GM12878 (cell line): Measurements from ENCODE around the gene OR14A2. TPM values are rescaled to one million over a fixed set of nuclear protein-coding genes. Genes with fewer than 3 reads are reported as not detected.

Source experiments
- ATAC-seq: fragments of 200-7000 bp; cut with Tn5 transposase; 3 replicates; pipeline ENCODE4 v1.9.1; 2020; ENCODE audit warnings: mild to moderate bottlenecking, moderate library complexity
- BruUV-seq: library from RNA; stranded (reverse); fragments of 400-500 nt; replicated peaks from 2 replicates; lab custom pipeline; 2021; lab: Mats Ljungman, UMichigan
- CTCF ChIA-PET: fragments of 300-600 bp; sonication (Branson Sonifier 250); formaldehyde crosslinking; extraction: SDS; loops from one replicate; lab custom pipeline; 2021; ENCODE audit warnings: inconsistent platforms; lab: Yijun Ruan, JAX
- POLR2A ChIA-PET: fragments of 350-600 bp; formaldehyde crosslinking; extraction: SDS; loops from one replicate; lab custom pipeline; 2021; ENCODE audit warnings: inconsistent platforms; lab: Charles Lee
- RAD21 ChIA-PET: fragments of 300-600 bp; sonication (Branson Sonifier 250); formaldehyde crosslinking; loops from one replicate; lab custom pipeline; 2023; ENCODE audit warnings: antibody characterized with exemption; ENCODE audit not compliant: unreplicated experiment; lab: Charles Lee
- SMC1A ChIA-PET: fragments of 300-600 bp; sonication (Branson Sonifier 250); formaldehyde crosslinking; loops from one replicate; lab custom pipeline; 2023; ENCODE audit not compliant: unreplicated experiment, uncharacterized antibody; lab: Charles Lee
- DNase-seq: peaks from one replicate; pipeline ENCODE4 v3.0.0-alpha.2; 2011; ENCODE audit warnings: low read depth, low spot score
- FAIRE-seq: peaks from 3 replicates; lab custom pipeline; 2011; peaks lifted over from hg19 to GRCh38; lab: Jason Lieb, UNC
- H2AFZ ChIP-seq: 2 replicates; pipeline ENCODE4 v1.6.0; 2011; ENCODE audit warnings: low read depth, low read length, control low read depth; ENCODE audit not compliant: control insufficient read depth
- H3K27ac ChIP-seq: 2 replicates; pipeline ENCODE4 v1.5.1; 2011; ENCODE audit warnings: control low read depth; ENCODE audit not compliant: control insufficient read depth, insufficient read depth
- H3K27me3 ChIP-seq, 2 experiments: replicated peaks in 1 of 2; 2 replicates each; pipeline versions ENCODE4 v1.6.0 to v1.6.1; 2011; ENCODE audit warnings: low read length in 1 of 2; ENCODE audit not compliant: control insufficient read depth in 2 of 2, insufficient read depth in 2 of 2
- H3K36me3 ChIP-seq, 2 experiments: 2 replicates each; pipeline ENCODE4 v1.5.1; 2011; ENCODE audit warnings: low read length in 1 of 2; ENCODE audit not compliant: control insufficient read depth in 2 of 2, insufficient read depth in 2 of 2
- H3K4me1 ChIP-seq: 2 replicates; pipeline ENCODE4 v1.6.1; 2011; ENCODE audit warnings: mild to moderate bottlenecking, low read length, moderate library complexity, mixed read lengths; ENCODE audit not compliant: control insufficient read depth, insufficient read depth
- H3K4me2 ChIP-seq: 2 replicates; pipeline ENCODE4 v1.6.0; 2011; ENCODE audit warnings: control low read depth; ENCODE audit not compliant: control insufficient read depth, insufficient read depth
- H3K4me3 ChIP-seq: fragments of 200-600 bp; sonication (generic); 2 replicates; pipeline ENCODE4 v1.5.1; 2016
- H3K79me2 ChIP-seq: 2 replicates; pipeline ENCODE4 v1.6.0; 2011; ENCODE audit warnings: low read length; ENCODE audit not compliant: control insufficient read depth, insufficient read depth
- H3K9ac ChIP-seq: 2 replicates; pipeline ENCODE4 v1.8.0; 2011; ENCODE audit warnings: low read length, control low read depth, mixed read lengths; ENCODE audit not compliant: control insufficient read depth, insufficient read depth
- H3K9me3 ChIP-seq: replicated peaks from 3 replicates; pipeline ENCODE4 v1.5.1; 2011; ENCODE audit warnings: mild to moderate bottlenecking, low read length; ENCODE audit not compliant: control insufficient read depth, insufficient read depth
- H4K20me1 ChIP-seq: 2 replicates; pipeline ENCODE4 v1.6.0; 2011; ENCODE audit not compliant: control insufficient read depth, insufficient read depth
- ASH2L ChIP-seq: fragments of 300-600, 200-600 bp; sonication (generic); IDR thresholded peaks from 2 replicates; pipeline ENCODE4 v1.6.1; 2017; ENCODE audit warnings: low read depth, mild to moderate bottlenecking, borderline replicate concordance
- BACH1 ChIP-seq: fragments of 450-650 bp; IDR thresholded peaks from 2 replicates; pipeline ENCODE4 v1.6.1; 2017; ENCODE audit warnings: mild to moderate bottlenecking, borderline replicate concordance
- CREB1 ChIP-seq: IDR thresholded peaks from 2 replicates; pipeline ENCODE4 v1.6.1; 2012; ENCODE audit warnings: low read depth, mild to moderate bottlenecking, inconsistent platforms
- EZH2 ChIP-seq: IDR thresholded peaks from 2 replicates; pipeline ENCODE4 v1.6.1; 2012; ENCODE audit warnings: low read depth, mild to moderate bottlenecking, control low read depth, inconsistent platforms, low read length, borderline replicate concordance; ENCODE audit not compliant: control insufficient read depth
- POLR2A ChIP-seq: IDR thresholded peaks from 2 replicates; pipeline ENCODE4 v1.6.1; 2011; ENCODE audit warnings: low read depth, mild to moderate bottlenecking, low read length
- POLR2AphosphoS5 ChIP-seq: IDR thresholded peaks from 2 replicates; pipeline ENCODE4 v1.6.1; 2011; ENCODE audit warnings: mild to moderate bottlenecking, low read length, inconsistent platforms
- SPI1 ChIP-seq: IDR thresholded peaks from 2 replicates; pipeline ENCODE4 v1.6.1; 2011; ENCODE audit warnings: low read depth, mild to moderate bottlenecking, low read length, moderate library complexity, borderline replicate concordance; ENCODE audit not compliant: insufficient read depth
- ZNF24 ChIP-seq: fragments of 450-650 bp; IDR thresholded peaks from 2 replicates; pipeline ENCODE4 v1.6.1; 2017; ENCODE audit warnings: antibody characterized with exemption, mild to moderate bottlenecking
- WGBS: methylation state at CpG from one replicate; pipeline ENCODE4 v1.1.6; 2016; ENCODE audit warnings: low lambda C conversion rate; ENCODE audit not compliant: insufficient replicate concordance, insufficient coverage; ENCODE audit errors: missing lambda C conversion rate; 5-methylcytosine and 5-hydroxymethylcytosine counted together
- in situ Hi-C: fragments of 300-500 bp; cut with MboI; formaldehyde crosslinking; loops from 9 replicates; pipeline ENCODE4 v1.14.3; 2018; ENCODE audit warnings: mixed read lengths
- intact Hi-C: fragments of 100-400 bp; cut with micrococcal nuclease; formaldehyde crosslinking; loops from one replicate; pipeline ENCODE4 v1.14.2; 2022; ENCODE audit not compliant: unreplicated experiment
- polyA plus RNA-seq, 11 experiments: library from polyadenylated mRNA; depleted of rRNA in 4 of 11; unstranded in 6 of 11; stranded (reverse) in 5 of 11; fragments of >200 nt; fragmentation: Nextera tagmentation in 4 of 11; fragmentation: Illumina TruSeq in 1 of 11; extraction: Ambion mirVana in 4 of 11; extraction: Trizol in 1 of 11; gene quantifications; 1 replicate in 1 of 11; 2 replicates in 10 of 11; pipeline versions ENCODE4 v1.2.1 to v1.2.3, GENCODE V29; 2011 to 2016; ENCODE audit warnings: inconsistent platforms in 2 of 11, missing spikeins in 2 of 11, low read depth in 1 of 11
- total RNA-seq, 4 experiments: library from RNA; depleted of rRNA in 3 of 4; stranded (reverse); fragments of >200 nt in 3 of 4; fragmentation: Illumina TruSeq in 1 of 4; extraction: Trizol in 1 of 4; gene quantifications; 2 replicates each; pipeline versions ENCODE4 v1.2.1 to v1.2.3, GENCODE V29; 2013 to 2021
- TF ChIP-seq, protein P1 (sequence below): IDR thresholded peaks from 2 replicates; pipeline ENCODE4 v1.6.1; 2012; ENCODE audit warnings: low read length, inconsistent platforms

The OR14A2 gene
- total and polyA plus RNA-seq, 10 of the 15 experiments (the other 5 are each of a cell fraction or from before 2014, with no cell fraction given) = not detected

DNA sequence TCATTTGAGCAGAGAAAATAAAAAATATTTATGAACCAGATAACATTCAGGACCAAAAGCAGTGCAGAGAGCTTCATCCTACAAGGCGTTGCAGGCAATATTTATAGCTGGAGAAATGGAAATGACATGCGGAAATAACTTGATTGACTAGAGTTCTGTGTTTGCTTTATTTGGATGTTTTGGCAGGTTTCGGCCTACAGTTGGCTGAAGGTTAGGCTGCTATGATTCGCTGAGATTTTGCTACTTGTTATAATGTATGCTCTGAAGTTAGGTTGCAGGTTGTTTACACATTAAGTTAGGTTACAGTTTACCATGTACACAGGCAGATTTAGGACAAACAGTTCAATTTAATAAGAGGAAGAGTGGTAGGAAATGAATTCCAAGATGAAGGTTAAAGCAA, 67.8 kb downstream of the OR14A2 start (continued):
- TF ChIP-seq SPI1 = no peak
- no peak for TF ChIP-seq EZH2
- TF ChIP-seq, all 136 proteins: peak for 0

- 0% methylated on average over 1 of the region's 1 CpG for WGBS
- ChIA-PET RAD21 (no interaction called here), POLR2A (no interaction called here), SMC1A (interaction anchor here (0.6 kb wide), 1 partner anchor 36 kb away, joined by 3 read pairs; no protein-coding TSS in a partner anchor), CTCF (interaction anchor here (0.9 to 1.5 kb wide), 2 partner anchors 14 to 56 kb away, joined by 3 to 6 read pairs; no protein-coding TSS in a partner anchor)
- Histone ChIP-seq H3K27me3 (no peaks in the 10 kb centered on the region), H3K36me3 (no peaks in the 10 kb centered on the region), H4K20me1 (no peaks in the 10 kb centered on the region), H3K4me1 (no peaks in the 10 kb centered on the region), H3K79me2 (no peaks in the 10 kb centered on the region), H3K27ac (no peak within 1 kb of the TSS), H3K4me3 (no peak within 1 kb of the TSS), H2AFZ (no peak within 1 kb of the TSS), H3K9ac (no peak within 1 kb of the TSS), H3K4me2 (no peak within 1 kb of the TSS), H3K9me3 (no peaks in the 10 kb centered on the region)
- no TSS peak for BruUV-seq
- intact Hi-C loops (no loop called here), in situ Hi-C loops (no loop called here)
- no peak for FAIRE-seq
- DNase-seq = no peak
- no peak for ATAC-seq
- TF ChIP-seq CREB1 = no peak
- TF ChIP-seq, protein P1, sequence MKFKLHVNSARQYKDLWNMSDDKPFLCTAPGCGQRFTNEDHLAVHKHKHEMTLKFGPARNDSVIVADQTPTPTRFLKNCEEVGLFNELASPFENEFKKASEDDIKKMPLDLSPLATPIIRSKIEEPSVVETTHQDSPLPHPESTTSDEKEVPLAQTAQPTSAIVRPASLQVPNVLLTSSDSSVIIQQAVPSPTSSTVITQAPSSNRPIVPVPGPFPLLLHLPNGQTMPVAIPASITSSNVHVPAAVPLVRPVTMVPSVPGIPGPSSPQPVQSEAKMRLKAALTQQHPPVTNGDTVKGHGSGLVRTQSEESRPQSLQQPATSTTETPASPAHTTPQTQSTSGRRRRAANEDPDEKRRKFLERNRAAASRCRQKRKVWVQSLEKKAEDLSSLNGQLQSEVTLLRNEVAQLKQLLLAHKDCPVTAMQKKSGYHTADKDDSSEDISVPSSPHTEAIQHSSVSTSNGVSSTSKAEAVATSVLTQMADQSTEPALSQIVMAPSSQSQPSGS = no peak
- TF ChIP-seq BACH1 = no peak
- no peak for TF ChIP-seq ASH2L
- TF ChIP-seq POLR2AphosphoS5 = no peak
- no peak for TF ChIP-seq ZNF24
- TF ChIP-seq POLR2A = no peak
These were observed 68.3 kb downstream of the OR14A2 start, which contains the start of gene OR13G1 for GRCh38 chr1:247679639-247680038. Gene OR13G1, minus strand, starts transcription at chr1:247679739. Its CDS starts 6,698 bp downstream, at chr1:247673041.

Other genes with a start within 250 kb of the OR14A2 start
Only the 7 nearest of the 16 such genes appear.
- gene OR13G1, start 68.4 kb downstream of the OR14A2 start, total RNA-seq (2014; rRNA removed) = not detected in 2 replicates
- not detected in 2 replicates for gene OR13G1, start 68.4 kb downstream of the OR14A2 start, total RNA-seq (2014; rRNA removed; fragmentation: Illumina TruSeq; extraction: Trizol)
- gene OR13G1, start 68.4 kb downstream of the OR14A2 start, total RNA-seq (2021) = not detected in 2 replicates
- not detected in 2 replicates for gene OR13G1, start 68.4 kb downstream of the OR14A2 start, polyA plus RNA-seq (2011; rRNA removed)
- gene OR13G1, start 68.4 kb downstream of the OR14A2 start, polyA plus RNA-seq (2014; fragmentation: Illumina TruSeq; extraction: Trizol) = not detected in 2 replicates
- not detected for gene OR13G1, start 68.4 kb downstream of the OR14A2 start, polyA plus RNA-seq (2014; fragmentation: Nextera tagmentation; extraction: Ambion mirVana)
- not detected in 2 replicates for gene OR13G1, start 68.4 kb downstream of the OR14A2 start, polyA plus RNA-seq (2014; rRNA removed)
- not detected for gene OR13G1, start 68.4 kb downstream of the OR14A2 start, polyA plus RNA-seq (2016; fragmentation: Nextera tagmentation; extraction: Ambion mirVana)
- not detected in 2 replicates for gene OR6F1, start 31.5 kb downstream of the OR14A2 start, total RNA-seq (2014; rRNA removed)
- gene OR6F1, start 31.5 kb downstream of the OR14A2 start, total RNA-seq (2014; rRNA removed; fragmentation: Illumina TruSeq; extraction: Trizol) = not detected in 2 replicates
- gene OR6F1, start 31.5 kb downstream of the OR14A2 start, total RNA-seq (2021) = not detected in 2 replicates
- not detected in 2 replicates for gene OR6F1, start 31.5 kb downstream of the OR14A2 start, polyA plus RNA-seq (2011; rRNA removed)
- gene OR6F1, start 31.5 kb downstream of the OR14A2 start, polyA plus RNA-seq (2014; fragmentation: Illumina TruSeq; extraction: Trizol) = not detected in 2 replicates
- gene OR6F1, start 31.5 kb downstream of the OR14A2 start, polyA plus RNA-seq (2014; fragmentation: Nextera tagmentation; extraction: Ambion mirVana) = not detected
- not detected in 2 replicates for gene OR6F1, start 31.5 kb downstream of the OR14A2 start, polyA plus RNA-seq (2014; rRNA removed)
- gene OR6F1, start 31.5 kb downstream of the OR14A2 start, polyA plus RNA-seq (2016; fragmentation: Nextera tagmentation; extraction: Ambion mirVana) = not detected
- gene OR14K1, start 9.5 kb downstream of the OR14A2 start, total RNA-seq (2014; rRNA removed) = not detected in 2 replicates
- gene OR14K1, start 9.5 kb downstream of the OR14A2 start, total RNA-seq (2014; rRNA removed; fragmentation: Illumina TruSeq; extraction: Trizol) = not detected in 2 replicates
- not detected in 2 replicates for gene OR14K1, start 9.5 kb downstream of the OR14A2 start, total RNA-seq (2021)
- gene OR14K1, start 9.5 kb downstream of the OR14A2 start, polyA plus RNA-seq (2011; rRNA removed) = not detected in 2 replicates
- not detected in 2 replicates for gene OR14K1, start 9.5 kb downstream of the OR14A2 start, polyA plus RNA-seq (2014; fragmentation: Illumina TruSeq; extraction: Trizol)
- gene OR14K1, start 9.5 kb downstream of the OR14A2 start, polyA plus RNA-seq (2014; fragmentation: Nextera tagmentation; extraction: Ambion mirVana) = not detected
- gene OR14K1, start 9.5 kb downstream of the OR14A2 start, polyA plus RNA-seq (2014; rRNA removed) = not detected in 2 replicates
- gene OR14K1, start 9.5 kb downstream of the OR14A2 start, polyA plus RNA-seq (2016; fragmentation: Nextera tagmentation; extraction: Ambion mirVana) = not detected
- not detected in 2 replicates for gene OR1C1, start 12.4 kb upstream of the OR14A2 start, total RNA-seq (2014; rRNA removed)
- not detected in 2 replicates for gene OR1C1, start 12.4 kb upstream of the OR14A2 start, total RNA-seq (2014; rRNA removed; fragmentation: Illumina TruSeq; extraction: Trizol)
- not detected in 2 replicates for gene OR1C1, start 12.4 kb upstream of the OR14A2 start, total RNA-seq (2021)
- gene OR1C1, start 12.4 kb upstream of the OR14A2 start, polyA plus RNA-seq (2011; rRNA removed) = not detected in 2 replicates
- gene OR1C1, start 12.4 kb upstream of the OR14A2 start, polyA plus RNA-seq (2014; fragmentation: Illumina TruSeq; extraction: Trizol) = not detected in 2 replicates
- not detected for gene OR1C1, start 12.4 kb upstream of the OR14A2 start, polyA plus RNA-seq (2014; fragmentation: Nextera tagmentation; extraction: Ambion mirVana)
- gene OR1C1, start 12.4 kb upstream of the OR14A2 start, polyA plus RNA-seq (2014; rRNA removed) = not detected in 2 replicates
- gene OR1C1, start 12.4 kb upstream of the OR14A2 start, polyA plus RNA-seq (2016; fragmentation: Nextera tagmentation; extraction: Ambion mirVana) = not detected
- gene OR14A16, start 76.0 kb upstream of the OR14A2 start, total RNA-seq (2014; rRNA removed) = not detected in 2 replicates
- gene OR14A16, start 76.0 kb upstream of the OR14A2 start, total RNA-seq (2014; rRNA removed; fragmentation: Illumina TruSeq; extraction: Trizol) = not detected in 2 replicates
- not detected in 2 replicates for gene OR14A16, start 76.0 kb upstream of the OR14A2 start, total RNA-seq (2021)
- not detected in 2 replicates for gene OR14A16, start 76.0 kb upstream of the OR14A2 start, polyA plus RNA-seq (2011; rRNA removed)
- gene OR14A16, start 76.0 kb upstream of the OR14A2 start, polyA plus RNA-seq (2014; fragmentation: Illumina TruSeq; extraction: Trizol) = not detected in 2 replicates
- gene OR14A16, start 76.0 kb upstream of the OR14A2 start, polyA plus RNA-seq (2014; fragmentation: Nextera tagmentation; extraction: Ambion mirVana) = not detected
- not detected in 2 replicates for gene OR14A16, start 76.0 kb upstream of the OR14A2 start, polyA plus RNA-seq (2014; rRNA removed)
- not detected for gene OR14A16, start 76.0 kb upstream of the OR14A2 start, polyA plus RNA-seq (2016; fragmentation: Nextera tagmentation; extraction: Ambion mirVana)
- gene OR11L1, start 93.8 kb upstream of the OR14A2 start, total RNA-seq (2014; rRNA removed) = not detected in 2 replicates
- not detected in 2 replicates for gene OR11L1, start 93.8 kb upstream of the OR14A2 start, total RNA-seq (2014; rRNA removed; fragmentation: Illumina TruSeq; extraction: Trizol)
- not detected in 2 replicates for gene OR11L1, start 93.8 kb upstream of the OR14A2 start, total RNA-seq (2021)
- not detected in 2 replicates for gene OR11L1, start 93.8 kb upstream of the OR14A2 start, polyA plus RNA-seq (2011; rRNA removed)
- not detected in 2 replicates for gene OR11L1, start 93.8 kb upstream of the OR14A2 start, polyA plus RNA-seq (2014; fragmentation: Illumina TruSeq; extraction: Trizol)
- gene OR11L1, start 93.8 kb upstream of the OR14A2 start, polyA plus RNA-seq (2014; fragmentation: Nextera tagmentation; extraction: Ambion mirVana) = not detected
- gene OR11L1, start 93.8 kb upstream of the OR14A2 start, polyA plus RNA-seq (2014; rRNA removed) = not detected in 2 replicates
- not detected for gene OR11L1, start 93.8 kb upstream of the OR14A2 start, polyA plus RNA-seq (2016; fragmentation: Nextera tagmentation; extraction: Ambion mirVana)
- gene TRIM58, start 109.0 kb upstream of the OR14A2 start, total RNA-seq (2014; rRNA removed) = not detected in 2 replicates
- gene TRIM58, start 109.0 kb upstream of the OR14A2 start, total RNA-seq (2014; rRNA removed; fragmentation: Illumina TruSeq; extraction: Trizol) = not detected in 2 replicates
- not detected in 2 replicates for gene TRIM58, start 109.0 kb upstream of the OR14A2 start, total RNA-seq (2021)
- not detected in 2 replicates for gene TRIM58, start 109.0 kb upstream of the OR14A2 start, polyA plus RNA-seq (2011; rRNA removed)
- not detected in 2 replicates for gene TRIM58, start 109.0 kb upstream of the OR14A2 start, polyA plus RNA-seq (2014; fragmentation: Illumina TruSeq; extraction: Trizol)
- gene TRIM58, start 109.0 kb upstream of the OR14A2 start, polyA plus RNA-seq (2014; fragmentation: Nextera tagmentation; extraction: Ambion mirVana) = not detected
- gene TRIM58, start 109.0 kb upstream of the OR14A2 start, polyA plus RNA-seq (2014; rRNA removed) = not detected in 2 replicates
- gene TRIM58, start 109.0 kb upstream of the OR14A2 start, polyA plus RNA-seq (2016; fragmentation: Nextera tagmentation; extraction: Ambion mirVana) = not detected